Osteocyte (in vitro differentiated cells): ENCODE data around the gene CELA2A. TPM values are rescaled to one million over a fixed set of nuclear protein-coding genes. Genes with fewer than 3 reads are reported as not detected.

ENCODE experiments used
- DNase-seq: peaks from one replicate; pipeline ENCODE4 v3.0.0; 2021; ENCODE audit warnings: mixed read lengths; ENCODE audit not compliant: unreplicated experiment; ENCODE audit errors: extremely low spot score
- H3K27ac Mint-ChIP-seq: one replicate; pipeline ENCODE4 v1.8.0; 2021; ENCODE audit warnings: mild to moderate bottlenecking, mixed read lengths; ENCODE audit not compliant: unreplicated experiment
- H3K27me3 Mint-ChIP-seq: one replicate; pipeline ENCODE4 v1.8.0; 2021; ENCODE audit warnings: mixed read lengths; ENCODE audit not compliant: unreplicated experiment
- H3K36me3 Mint-ChIP-seq: one replicate; pipeline ENCODE4 v1.8.0; 2021; ENCODE audit warnings: mixed read lengths; ENCODE audit not compliant: unreplicated experiment
- H3K4me1 Mint-ChIP-seq: one replicate; pipeline ENCODE4 v1.8.0; 2021; ENCODE audit warnings: mixed read lengths; ENCODE audit not compliant: unreplicated experiment
- H3K4me3 Mint-ChIP-seq: one replicate; pipeline ENCODE4 v1.8.0; 2021; ENCODE audit warnings: mild to moderate bottlenecking, moderate library complexity, mixed read lengths; ENCODE audit not compliant: unreplicated experiment
- H3K9me3 Mint-ChIP-seq: one replicate; pipeline ENCODE4 v1.8.0; 2021; ENCODE audit warnings: mixed read lengths; ENCODE audit not compliant: unreplicated experiment
- CTCF ChIP-seq: fragments of 200-600 bp; sonication (generic); IDR thresholded peaks from 2 replicates; pipeline ENCODE4 v1.5.0; 2021; ENCODE audit warnings: antibody characterized with exemption, mild to moderate bottlenecking, moderate library complexity
- long read RNA-seq: library from polyadenylated mRNA; unstranded; transcript quantifications from one replicate; pipeline ENCODE4 v2.0.0, GENCODE V29; 2021
- total RNA-seq: library from RNA; stranded (reverse); gene quantifications from 2 replicates; pipeline ENCODE4 v1.2.1, GENCODE V29; 2021

CELA2A gene
- not detected in 2 replicates for total RNA-seq
- long read RNA-seq = 0 reads

GRCh38 chr1:15456313-15456954 lies at the start of gene CELA2A:
CELA2A (plus strand) TSS chr1:15456732; CDS start chr1:15456754, 22 bp downstream.
- Mint-ChIP-seq H3K36me3 (no peaks in the 10 kb centered on the region), H3K27ac (no peak within 1 kb of the TSS), H3K4me1 (peaks cover 15% of the 10 kb centered on the region), H3K27me3 (no peaks in the 10 kb centered on the region), H3K9me3 (no peaks in the 10 kb centered on the region), H3K4me3 (no peak within 1 kb of the TSS)
- no peak for DNase-seq
- TF ChIP-seq CTCF = no peak

DNA sequence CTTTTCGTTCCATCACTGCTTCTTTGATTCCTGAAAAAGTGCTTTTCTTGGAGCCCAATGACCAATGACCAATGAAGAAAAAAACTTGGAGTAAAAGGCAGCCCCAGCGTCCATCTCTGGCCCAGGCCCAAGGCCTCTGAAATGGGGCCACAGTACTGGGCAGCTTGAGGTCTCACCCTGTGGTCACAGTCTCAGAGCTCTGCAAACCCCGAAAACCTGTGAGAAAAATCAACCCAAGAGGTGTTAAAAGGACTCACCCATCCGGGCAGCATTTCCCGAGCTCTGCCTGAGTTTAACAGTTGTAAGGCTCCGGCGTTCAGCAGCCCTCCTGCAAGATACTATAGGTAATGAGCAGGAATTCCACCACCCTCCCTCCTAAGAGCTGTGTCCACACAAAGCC lies 49.0 kb upstream of the CELA2A start:
- Mint-ChIP-seq H3K4me3 (no peak overlapping the region), H3K27me3 (no peaks in the 10 kb centered on the region), H3K9me3 (no peaks in the 10 kb centered on the region)

GRCh38 chr1:15408890-15409387 lies 47.6 kb upstream of the CELA2A start:
- peak overlapping the region; percentile 71 for H3K4me3 Mint-ChIP-seq
- peak overlapping the region; percentile 94 for H3K27ac Mint-ChIP-seq
- H3K4me1 Mint-ChIP-seq = peaks cover 38% of the 10 kb centered on the region
- DNase-seq = no peak
- TF ChIP-seq CTCF = no peak
- no peaks in the 10 kb centered on the region for H3K9me3 Mint-ChIP-seq
- no peaks in the 10 kb centered on the region for H3K27me3 Mint-ChIP-seq
- H3K36me3 Mint-ChIP-seq = no peaks in the 10 kb centered on the region

More for the DNA sequence above, 49.0 kb upstream of the CELA2A start:
- no peak for TF ChIP-seq CTCF
- no peaks in the 10 kb centered on the region for H3K36me3 Mint-ChIP-seq
- DNase-seq = no peak
- H3K27ac Mint-ChIP-seq = peak overlapping the region; percentile 76
- peaks cover 38% of the 10 kb centered on the region for H3K4me1 Mint-ChIP-seq

DNA sequence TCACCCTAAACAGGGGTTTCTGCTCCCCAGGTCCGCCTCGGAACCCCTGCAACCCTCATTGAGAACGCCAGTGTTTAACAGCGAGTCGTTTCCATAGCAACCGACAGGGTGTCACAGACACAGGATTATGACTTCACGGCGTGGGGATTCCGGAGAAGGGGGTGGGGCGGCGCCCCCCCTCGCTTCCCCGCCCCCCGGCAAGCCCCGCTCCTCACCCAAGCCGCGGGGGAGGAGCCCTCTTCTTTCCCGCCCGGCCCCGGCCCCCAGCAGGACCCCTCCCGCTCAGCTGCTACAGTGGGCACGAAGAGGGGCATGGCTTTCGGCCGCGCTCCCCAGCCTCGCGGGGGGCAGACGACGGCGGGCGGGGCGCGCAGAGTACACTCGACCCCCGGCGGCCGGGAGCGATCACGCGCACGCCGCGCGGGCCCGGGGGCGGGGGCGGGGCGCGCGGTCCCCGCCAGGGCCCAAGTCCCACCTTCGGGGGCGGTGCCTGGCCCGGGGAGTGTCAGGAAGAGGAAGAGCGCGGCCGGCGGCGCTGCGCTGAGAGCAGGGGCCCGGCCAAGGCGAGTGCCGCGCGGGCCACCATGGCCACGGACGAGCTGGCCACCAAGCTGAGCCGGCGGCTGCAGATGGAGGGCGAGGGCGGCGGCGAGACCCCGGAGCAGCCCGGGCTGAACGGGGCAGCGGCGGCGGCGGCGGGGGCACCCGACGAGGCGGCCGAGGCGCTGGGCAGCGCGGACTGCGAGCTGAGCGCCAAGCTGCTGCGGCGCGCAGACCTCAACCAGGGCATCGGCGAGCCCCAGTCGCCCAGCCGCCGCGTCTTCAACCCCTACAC lies 46.9 kb upstream of the CELA2A start, which contains the start of gene EFHD2:
Gene EFHD2 (plus strand): TSS at position 501 of the 835 bp plus-strand sequence. CDS start 84 bp downstream, at position 585.
- Mint-ChIP-seq H3K9me3 (no peaks in the 10 kb centered on the region), H3K27me3 (no peaks in the 10 kb centered on the region), H3K4me1 (peaks cover 38% of the 10 kb centered on the region), H3K4me3 (peak within 1 kb of the TSS; percentile 80), H3K27ac (peak within 1 kb of the TSS; percentile 94), H3K36me3 (no peaks in the 10 kb centered on the region)
- peak; percentile 91 for DNase-seq
- no peak for TF ChIP-seq CTCF
